Inflammatory macrophage (primary cell): ENCODE measurements around the gene IPMK.
"Not testable (repeated sequence)": the region's sequence is repeated elsewhere in the genome, so short reads cannot be mapped to it uniquely, and the experiment has no call there.

Experiments used
- DNase-seq, 2 donors: peaks; one replicate each; pipeline ENCODE4 v3.0.0-alpha.2; 2020 to 2022

IPMK gene

GRCh38 chr10:58220769-58221451, 46.8 kb downstream of the IPMK start:
- DNase-seq: no peak

GRCh38 chr10:58219875-58220274, 47.8 kb downstream of the IPMK start:
- no peak for DNase-seq

- DNase-seq: no peak
These were observed 50.1 kb downstream of the IPMK start for GRCh38 chr10:58217612-58218011.

GRCh38 chr10:58212622-58213021, 55.1 kb downstream of the IPMK start:
- no peak for DNase-seq

- no peak for DNase-seq
These were observed 57.5 kb downstream of the IPMK start for GRCh38 chr10:58210160-58210559.

- DNase-seq: no peak
These were observed 58.0 kb downstream of the IPMK start for GRCh38 chr10:58209669-58210068.

GRCh38 chr10:58206251-58206650, 61.4 kb downstream of the IPMK start:
- DNase-seq: no peak

GRCh38 chr10:58201704-58202103, 66.0 kb downstream of the IPMK start:
- no peak for DNase-seq

- DNase-seq: peak in 1 of 2 donors; percentile 13
These were observed 78.4 kb downstream of the IPMK start for GRCh38 chr10:58189269-58189668.

- DNase-seq: no peak
These were observed 83.5 kb downstream of the IPMK start for GRCh38 chr10:58184120-58184670.

- no peak for DNase-seq
These were observed 87.0 kb downstream of the IPMK start for GRCh38 chr10:58180666-58181065.

GRCh38 chr10:58179238-58179637, 88.5 kb downstream of the IPMK start:
- DNase-seq: no peak

GRCh38 chr10:58178811-58179210, 88.9 kb downstream of the IPMK start:
- DNase-seq: no peak

- peak; percentile 16 to 32 for DNase-seq
These were observed 90.2 kb downstream of the IPMK start for GRCh38 chr10:58177362-58177947.

- no peak for DNase-seq
These were observed 91.4 kb downstream of the IPMK start for GRCh38 chr10:58175990-58176900.

- DNase-seq: no peak
These were observed 92.9 kb downstream of the IPMK start for GRCh38 chr10:58174831-58175230.

- DNase-seq: no peak
These were observed 94.3 kb downstream of the IPMK start for GRCh38 chr10:58173391-58173790.

GRCh38 chr10:58171146-58171545, 96.5 kb downstream of the IPMK start:
- DNase-seq: no peak

- DNase-seq: no peak
These were observed 103.2 kb downstream of the IPMK start for GRCh38 chr10:58164517-58164916.

- DNase-seq: no peak
These were observed 108.9 kb downstream of the IPMK start for GRCh38 chr10:58158806-58159205.

- no peak for DNase-seq
These were observed 110.5 kb downstream of the IPMK start for GRCh38 chr10:58157076-58157766.

GRCh38 chr10:58155941-58156340, 111.8 kb downstream of the IPMK start:
- DNase-seq: not testable (repeated sequence)

- DNase-seq: no peak
These were observed 113.9 kb downstream of the IPMK start for GRCh38 chr10:58153751-58154150.
